Erythroblast (primary cell): ENCODE measurements around the gene CELF5.

Source experiments
- GATA1 ChIP-seq: IDR thresholded peaks from 2 replicates; pipeline ENCODE4 v1.6.1; 2011; ENCODE audit warnings: low read depth, mild to moderate bottlenecking, control low read depth, low read length, moderate library complexity
- POLR2A ChIP-seq: IDR thresholded peaks from 2 replicates; pipeline ENCODE4 v1.6.1; 2011; ENCODE audit warnings: mild to moderate bottlenecking, low read length

GRCh38 chr19:3320354-3320670 is 95.9 kb downstream of the CELF5 start:
- TF ChIP-seq POLR2A (no peak), GATA1 (no peak)
